PC-9 (cell line): ENCODE data around the gene RGS11. TPM values are rescaled to one million over a fixed set of nuclear protein-coding genes. Genes with fewer than 3 reads are reported as not detected.

Source experiments
- BruUV-seq: library from RNA; stranded (reverse); fragments of 400-500 nt; replicated peaks from 2 replicates; lab custom pipeline; 2021; lab: Mats Ljungman, UMichigan
- CTCF ChIA-PET: fragments of 300-600 bp; sonication (Branson Sonifier 250); formaldehyde crosslinking; loops from one replicate; lab custom pipeline; 2022; ENCODE audit warnings: antibody characterized with exemption; lab: Charles Lee
- POLR2A ChIA-PET: fragments of 300-600 bp; sonication (Branson Sonifier 250); formaldehyde crosslinking; loops from one replicate; lab custom pipeline; 2022; ENCODE audit warnings: antibody characterized with exemption; ENCODE audit not compliant: unreplicated experiment; lab: Charles Lee
- DNase-seq, 2 experiments: peaks; one replicate each; pipeline versions ENCODE4 v3.0.0 to v3.0.0-alpha.2; 2015 to 2022; ENCODE audit warnings: mixed read lengths in 1 of 2
- H2AFZ ChIP-seq: fragments of 200-600 bp; sonication (generic); 2 replicates; pipeline ENCODE4 v1.8.1; 2017; ENCODE audit warnings: antibody characterized with exemption
- H3F3A ChIP-seq: fragments of 200-600 bp; sonication (generic); 2 replicates; pipeline ENCODE4 v1.8.1; 2017; ENCODE audit warnings: antibody characterized with exemption, mild to moderate bottlenecking, low read depth; ENCODE audit not compliant: insufficient read depth
- H3K27ac ChIP-seq: fragments of 200-600 bp; sonication (generic); 2 replicates; pipeline ENCODE4 v1.6.1; 2016; ENCODE audit warnings: mixed run types
- H3K27me3 ChIP-seq: fragments of 200-600 bp; sonication (generic); 2 replicates; pipeline ENCODE4 v1.6.1; 2016; ENCODE audit warnings: low read depth, mixed run types; ENCODE audit not compliant: insufficient read depth
- H3K36me3 ChIP-seq: fragments of 200-600 bp; sonication (generic); 2 replicates; pipeline ENCODE4 v1.6.1; 2016; ENCODE audit warnings: low read depth, mixed run types
- H3K4me1 ChIP-seq: fragments of 200-600 bp; sonication (generic); replicated peaks from 2 replicates; pipeline ENCODE4 v1.6.1; 2016; ENCODE audit warnings: mixed run types; ENCODE audit not compliant: insufficient read depth
- H3K4me2 ChIP-seq: fragments of 200-600 bp; sonication (generic); 2 replicates; pipeline ENCODE4 v1.6.1; 2017; ENCODE audit warnings: mixed run types
- H3K4me3 ChIP-seq: fragments of 200-600 bp; sonication (generic); 2 replicates; pipeline ENCODE4 v1.6.1; 2016; ENCODE audit warnings: mixed run types
- H3K79me2 ChIP-seq: fragments of 200-600 bp; sonication (generic); 2 replicates; pipeline ENCODE4 v1.6.1; 2017; ENCODE audit warnings: low read depth, mixed run types
- H3K9me2 ChIP-seq: fragments of 200-600 bp; sonication (generic); 2 replicates; pipeline ENCODE4 v1.8.1; 2017; ENCODE audit warnings: mild to moderate bottlenecking; ENCODE audit not compliant: insufficient read depth
- H3K9me3 ChIP-seq: fragments of 200-600 bp; sonication (generic); 2 replicates; pipeline ENCODE4 v1.8.1; 2016; ENCODE audit warnings: low read depth; ENCODE audit not compliant: insufficient read depth
- H4K20me1 ChIP-seq: fragments of 200-600 bp; sonication (generic); 2 replicates; pipeline ENCODE4 v1.8.1; 2017; ENCODE audit not compliant: insufficient read depth
- CTCF ChIP-seq: fragments of 200-600 bp; sonication (generic); conservative IDR thresholded peaks from 2 replicates; pipeline ENCODE4 v1.6.1; 2017; ENCODE audit warnings: mixed run types, antibody characterized with exemption, mild to moderate bottlenecking, moderate library complexity
- EZH2 ChIP-seq: fragments of 200-600 bp; sonication (generic); IDR thresholded peaks from 2 replicates; pipeline ENCODE4 v1.8.0; 2017; ENCODE audit warnings: antibody characterized with exemption, low read depth
- intact Hi-C: fragments of 100-400 bp; cut with micrococcal nuclease; formaldehyde crosslinking; loops from one replicate; pipeline ENCODE4 v1.10.0; 2022; ENCODE audit not compliant: unreplicated experiment
- total RNA-seq: library from RNA; stranded (reverse); gene quantifications from 2 replicates; pipeline ENCODE4 v1.2.3, GENCODE V29; 2021

RGS11 gene
- total RNA-seq, 1 experiment from 2014 or later, result not detected

GRCh38 chr16:280991-281659 lies 5.4 kb upstream of the RGS11 start:
- no peaks in the 10 kb centered on the region for H3K9me2 ChIP-seq
- peaks cover 6% of the 10 kb centered on the region; the same call in 1 of the 2 replicates for H3K27me3 ChIP-seq
- no peak overlapping the region for H3K4me3 ChIP-seq

DNA sequence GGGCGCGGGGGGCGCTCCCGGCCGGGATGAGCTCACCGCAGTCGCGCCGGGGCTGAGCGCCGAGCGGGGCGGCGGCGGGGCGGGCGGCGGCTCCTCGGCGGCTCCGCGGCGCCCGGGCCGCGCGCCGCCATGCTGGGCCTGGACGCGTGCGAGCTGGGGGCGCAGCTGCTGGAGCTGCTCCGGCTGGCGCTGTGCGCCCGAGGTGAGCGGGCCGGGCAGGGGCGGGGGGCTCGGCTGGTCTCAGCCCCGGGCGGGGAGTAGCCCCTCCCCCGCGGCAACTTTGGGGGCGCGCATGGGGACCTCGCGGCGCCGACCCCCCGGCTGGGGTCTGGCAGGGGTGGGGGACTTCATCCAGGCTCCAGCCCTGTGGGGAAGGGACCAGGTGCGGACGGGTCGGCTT lies 4.8 kb upstream of the RGS11 start, which contains the start of gene ARHGDIG:
Gene ARHGDIG (plus strand): TSS at position 40 of the 400 bp plus-strand sequence. CDS start 90 bp downstream, at position 130.
- Histone ChIP-seq H3K9me3 (no peaks in the 10 kb centered on the region), H3K79me2 (no peaks in the 10 kb centered on the region), H3K36me3 (no peaks in the 10 kb centered on the region), H2AFZ (no peak within 1 kb of the TSS), H3K27me3 (peaks cover 6% of the 10 kb centered on the region; the same call in 1 of the 2 replicates), H3K4me1 (no peaks in the 10 kb centered on the region), H4K20me1 (no peaks in the 10 kb centered on the region), H3K27ac (no peak within 1 kb of the TSS), H3K4me2 (no peak within 1 kb of the TSS), H3K4me3 (no peak within 1 kb of the TSS), H3K9me2 (no peaks in the 10 kb centered on the region), H3F3A (peaks cover 12% of the 10 kb centered on the region; the same call in 1 of the 2 replicates)
- intact Hi-C loops, result no loop called here
- DNase-seq, result no peak
- TF ChIP-seq CTCF (no peak), EZH2 (no peak)
- BruUV-seq, result no TSS peak
- CTCF ChIA-PET, result no interaction called here
- POLR2A ChIA-PET, result no interaction called here

More at GRCh38 chr16:280991-281659, 5.4 kb upstream of the RGS11 start:
- Histone ChIP-seq H3K4me2 (no peak overlapping the region), H3K4me1 (no peaks in the 10 kb centered on the region), H3K9me3 (no peaks in the 10 kb centered on the region), H3K79me2 (no peaks in the 10 kb centered on the region), H4K20me1 (no peaks in the 10 kb centered on the region), H2AFZ (no peak overlapping the region), H3F3A (peaks cover 12% of the 10 kb centered on the region; the same call in 1 of the 2 replicates), H3K36me3 (no peaks in the 10 kb centered on the region), H3K27ac (no peak overlapping the region)
- TF ChIP-seq CTCF (no peak), EZH2 (no peak)
- intact Hi-C loops, result no loop called here
- BruUV-seq, result no TSS peak
- POLR2A ChIA-PET, result no interaction called here
- CTCF ChIA-PET, result no interaction called here
- DNase-seq, result no peak

DNA sequence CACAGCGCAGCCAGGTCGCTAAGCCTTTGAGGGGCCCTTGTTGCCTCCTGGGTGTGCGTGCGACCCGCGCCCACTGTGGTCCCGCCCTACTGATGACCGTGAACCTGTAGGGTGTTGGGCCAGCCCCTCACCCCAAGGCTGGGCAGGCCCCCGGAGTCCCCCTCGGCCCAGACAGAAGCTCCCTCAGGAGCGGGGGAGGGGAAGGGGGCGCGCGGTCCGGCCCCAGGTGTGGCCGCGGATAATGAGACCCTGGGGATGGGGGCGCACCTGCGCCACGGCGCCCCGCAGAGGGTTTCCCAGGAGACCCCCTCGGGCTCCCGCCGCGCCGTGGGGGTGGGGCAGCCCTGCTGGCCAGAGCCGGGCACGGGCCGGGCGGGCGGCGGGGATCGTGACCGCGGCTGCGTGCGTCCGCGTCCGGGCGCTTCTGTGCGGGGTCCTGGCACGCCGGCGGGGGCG lies 4.3 kb upstream of the RGS11 start:
- Histone ChIP-seq H3K9me2 (no peaks in the 10 kb centered on the region), H2AFZ (no peak overlapping the region), H3K27ac (no peak overlapping the region), H3K4me3 (no peak overlapping the region), H3K79me2 (no peaks in the 10 kb centered on the region), H4K20me1 (no peaks in the 10 kb centered on the region), H3F3A (peaks cover 12% of the 10 kb centered on the region; the same call in 1 of the 2 replicates), H3K4me1 (no peaks in the 10 kb centered on the region), H3K4me2 (no peak overlapping the region), H3K36me3 (no peaks in the 10 kb centered on the region), H3K9me3 (no peaks in the 10 kb centered on the region), H3K27me3 (peaks cover 8% of the 10 kb centered on the region; the same call in 1 of the 2 replicates)
- BruUV-seq, result no TSS peak
- DNase-seq, result no peak
- POLR2A ChIA-PET, result no interaction called here
- intact Hi-C loops, result no loop called here
- no peak for TF ChIP-seq CTCF
- TF ChIP-seq EZH2, result no peak
- CTCF ChIA-PET, result no interaction called here
